Brain pericyte (primary cell): ENCODE measurements around the gene UNC80.

Experiments
- DNase-seq: peaks from one replicate; pipeline ENCODE4 v3.0.0-alpha.2; 2012; ENCODE audit warnings: low read depth, low spot score

Gene UNC80

GRCh38 chr2:209969692-209970091 lies 198.1 kb downstream of the UNC80 start:
- no peak for DNase-seq

DNA sequence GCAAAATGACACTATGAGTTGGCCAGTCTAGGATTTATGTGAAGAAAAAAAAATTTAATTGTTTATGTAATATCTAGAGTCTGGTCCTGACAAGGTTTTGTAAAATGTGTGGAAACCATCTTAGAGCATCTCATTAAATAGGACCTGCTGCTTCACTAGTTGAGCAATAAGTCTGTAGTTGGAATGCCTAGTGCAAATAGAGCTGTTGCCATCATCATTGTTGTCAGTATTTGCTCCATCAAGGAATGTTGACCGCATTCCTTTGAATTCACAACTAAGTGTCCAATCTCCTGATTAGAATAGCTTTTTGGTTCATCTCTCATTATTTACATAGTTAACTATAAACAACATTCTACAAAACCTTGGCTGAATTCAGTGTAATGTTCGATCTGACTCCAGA lies 198.6 kb downstream of the UNC80 start:
- DNase-seq = no peak

DNA sequence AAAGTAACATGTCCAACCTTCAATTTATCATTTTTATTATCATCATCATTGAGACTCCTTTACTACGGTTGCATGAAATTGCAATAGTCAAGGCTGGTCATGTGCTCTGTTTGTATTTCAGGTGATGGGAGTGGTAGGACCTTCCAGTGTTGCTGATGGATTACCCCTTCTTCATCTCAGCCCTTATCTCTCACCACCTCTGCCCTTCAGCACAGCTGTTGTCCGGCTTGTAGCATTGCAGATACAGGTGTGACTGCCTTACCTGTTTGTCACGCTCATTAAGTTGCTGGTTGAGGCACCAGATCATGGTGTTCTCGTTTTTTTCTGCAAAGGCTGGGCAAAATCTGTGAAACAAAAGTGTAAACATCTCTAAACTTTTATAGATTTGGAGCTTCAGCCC lies 199.1 kb downstream of the UNC80 start:
- no peak for DNase-seq

DNA sequence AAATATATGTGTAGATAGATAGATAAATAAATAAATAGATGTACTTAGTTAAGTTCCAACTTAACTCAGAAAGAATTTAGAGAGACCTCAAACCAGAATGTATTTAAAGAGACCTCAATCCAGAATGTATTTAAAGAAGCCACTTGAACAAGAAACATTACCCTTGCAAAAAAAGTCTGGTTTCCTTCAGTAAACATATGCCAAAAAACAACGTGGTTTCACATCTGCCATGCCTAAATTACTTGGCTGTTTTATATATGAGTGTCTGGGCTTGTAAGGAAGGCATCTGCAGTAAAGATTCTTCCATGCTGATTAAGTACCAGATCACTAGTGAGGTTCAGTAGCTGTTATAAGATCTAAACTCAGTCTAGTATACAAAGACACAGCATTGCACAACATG lies 201.7 kb downstream of the UNC80 start:
- DNase-seq = no peak

GRCh38 chr2:209974576-209974975 lies 202.9 kb downstream of the UNC80 start:
- DNase-seq = no peak

DNA sequence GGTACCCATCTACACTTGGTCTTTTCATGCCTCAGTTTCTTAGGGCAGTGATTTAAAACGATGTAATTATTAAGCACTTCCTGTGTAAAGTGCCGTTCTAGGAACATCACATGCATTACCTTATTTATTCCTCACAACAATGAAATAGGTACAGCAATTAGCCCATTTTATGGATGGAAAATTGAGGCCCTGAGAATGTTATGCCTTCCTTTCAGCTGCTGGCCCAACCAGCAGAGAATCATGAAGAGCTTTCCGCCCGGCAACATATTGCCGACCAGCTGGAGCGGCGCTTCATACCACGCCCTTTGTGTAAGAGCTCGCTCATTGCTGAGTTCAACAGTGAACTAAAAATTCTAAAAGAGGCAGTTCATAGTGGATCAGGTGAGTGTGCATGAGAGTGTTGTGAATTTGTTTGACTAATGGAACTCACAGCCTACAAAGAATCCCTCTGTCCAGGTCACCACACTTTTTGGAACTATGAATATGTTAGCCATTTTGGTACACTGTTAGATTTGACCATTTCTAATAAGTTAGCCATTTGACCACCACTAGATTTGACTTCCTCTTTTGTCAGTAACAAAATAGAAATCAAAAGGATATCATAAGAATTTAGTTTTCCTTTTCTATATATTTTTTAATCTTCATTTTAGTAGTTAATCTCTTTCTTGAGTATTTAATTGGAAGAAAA lies 205.2 kb downstream of the UNC80 start:
- DNase-seq = no peak

- DNase-seq = no peak
Observed at GRCh38 chr2:209977386-209978239, 206.0 kb downstream of the UNC80 start.

GRCh38 chr2:209984291-209984690 lies 212.7 kb downstream of the UNC80 start:
- DNase-seq = no peak

DNA sequence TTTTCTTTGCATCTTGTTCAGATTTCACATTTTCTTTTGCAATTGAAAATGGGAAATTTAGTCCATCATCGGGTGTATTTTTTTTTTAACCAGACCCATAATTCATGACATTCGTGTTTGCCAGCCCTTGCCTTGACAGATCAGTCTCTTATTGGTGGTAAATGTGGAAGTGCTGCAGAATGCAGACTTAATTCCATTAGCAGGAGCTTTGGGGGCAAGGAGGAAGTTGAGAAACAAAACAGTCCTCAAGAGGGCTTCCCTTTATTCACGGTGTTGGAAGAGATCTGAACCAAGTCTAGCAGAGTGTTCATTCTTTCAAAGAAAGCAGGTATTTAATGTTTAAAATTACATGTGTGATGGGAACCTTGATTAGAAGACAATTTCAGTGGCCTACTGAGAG lies 214.2 kb downstream of the UNC80 start:
- DNase-seq = no peak

DNA sequence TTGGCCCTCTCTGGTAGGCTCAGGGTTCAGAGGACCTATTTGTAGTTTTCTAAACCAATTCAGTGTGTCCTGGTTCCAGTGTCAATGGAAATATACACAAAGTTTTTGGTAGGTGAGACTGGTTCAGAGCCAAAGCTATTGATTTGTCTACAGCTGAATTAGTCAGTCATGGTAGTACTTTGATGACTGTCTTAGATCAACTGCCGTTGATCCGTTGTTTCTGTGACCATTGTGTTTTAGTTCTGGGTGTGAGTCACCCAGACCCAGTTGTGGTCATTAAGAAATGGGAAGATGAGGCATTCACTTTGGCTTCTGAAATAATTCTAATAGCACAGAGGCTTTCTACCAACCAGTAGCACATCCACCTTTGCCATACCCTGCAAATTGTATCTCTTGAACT lies 214.8 kb downstream of the UNC80 start:
- no peak for DNase-seq

DNA sequence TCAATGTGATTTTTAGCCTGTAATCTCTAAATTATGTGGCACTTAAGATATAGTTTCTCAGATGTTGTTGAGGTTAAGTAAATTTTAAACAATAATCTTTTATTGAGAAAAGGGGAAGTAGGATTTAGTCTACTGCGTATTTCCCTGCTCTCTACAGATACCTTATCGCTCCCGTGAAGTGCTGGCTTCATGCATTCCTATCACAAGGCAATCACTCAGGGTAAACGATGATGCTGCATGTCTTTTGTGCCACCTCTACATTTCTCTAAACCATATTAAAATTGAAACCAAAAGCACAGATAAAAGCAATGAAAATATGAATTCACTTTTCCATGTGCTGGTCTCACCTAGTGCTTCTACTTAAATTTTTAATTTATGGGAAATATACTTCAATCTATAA lies 216.4 kb downstream of the UNC80 start:
- no peak for DNase-seq

DNA sequence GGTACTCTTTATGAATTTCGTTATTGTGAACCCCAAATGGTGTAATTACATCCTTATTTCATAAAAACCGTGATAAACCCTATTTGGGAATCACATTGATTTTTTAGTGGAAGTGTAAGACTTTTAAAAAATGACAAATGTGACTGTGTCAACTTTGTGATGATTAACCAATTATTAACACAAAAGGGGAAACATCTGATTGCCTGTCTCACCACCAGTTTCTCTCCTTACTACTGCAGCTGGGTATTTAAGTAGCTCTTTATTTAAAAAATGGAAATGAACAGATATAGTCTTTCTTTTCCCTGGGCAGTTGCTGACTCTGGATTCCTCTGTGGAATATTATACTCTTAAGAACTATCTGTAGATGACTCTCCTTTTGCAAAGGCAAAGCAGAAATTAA lies 219.2 kb downstream of the UNC80 start:
- no peak for DNase-seq

DNA sequence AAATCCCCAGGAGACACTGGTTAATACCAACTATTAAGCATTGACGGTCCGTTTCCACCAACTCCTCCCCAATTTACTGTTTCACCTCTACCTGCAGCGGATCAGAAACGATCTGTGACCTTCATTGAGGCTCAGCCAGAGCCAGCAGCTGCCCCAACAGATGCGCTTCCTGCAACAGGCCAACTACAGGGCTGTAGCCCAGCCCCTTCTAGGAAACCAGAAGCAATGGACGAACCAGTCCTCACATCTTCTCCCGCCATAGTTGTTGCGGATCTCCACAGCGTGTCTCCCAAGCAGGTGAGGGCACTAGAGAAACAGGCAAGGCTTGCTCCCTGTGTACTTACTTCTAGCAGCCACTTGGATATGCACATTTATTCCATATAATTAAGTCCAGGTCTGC lies 222.3 kb downstream of the UNC80 start:
- DNase-seq = no peak

DNA sequence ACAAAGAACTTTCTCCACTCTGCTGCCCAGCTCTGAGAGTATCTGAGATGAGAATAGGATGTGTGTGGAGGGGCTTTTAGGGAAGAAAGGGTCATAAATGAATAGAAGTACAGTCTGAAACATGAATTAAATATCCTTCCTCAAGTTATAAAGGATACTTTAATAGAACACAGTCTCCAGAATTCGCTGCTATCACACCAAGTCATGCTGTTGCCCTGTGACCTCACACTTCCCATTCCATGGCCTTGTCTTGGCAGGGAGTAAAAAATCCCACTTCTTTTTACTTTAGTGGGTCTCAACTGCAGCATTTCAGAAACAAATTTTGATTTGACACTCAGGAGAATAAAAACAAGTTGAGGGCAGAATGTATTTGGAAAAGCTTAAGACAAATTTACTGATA lies 227.0 kb downstream of the UNC80 start:
- no peak for DNase-seq

GRCh38 chr2:210000464-210001324 lies 229.1 kb downstream of the UNC80 start:
- DNase-seq = no peak

GRCh38 chr2:210002158-210003157 lies 230.8 kb downstream of the UNC80 start, which contains the start of gene RPE:
Gene RPE, plus strand, starts transcription at chr2:210002638. Its CDS starts 24 bp downstream, at chr2:210002662.
- peak; percentile 76 for DNase-seq

GRCh38 chr2:210003359-210003758 lies 231.7 kb downstream of the UNC80 start:
- DNase-seq = no peak

DNA sequence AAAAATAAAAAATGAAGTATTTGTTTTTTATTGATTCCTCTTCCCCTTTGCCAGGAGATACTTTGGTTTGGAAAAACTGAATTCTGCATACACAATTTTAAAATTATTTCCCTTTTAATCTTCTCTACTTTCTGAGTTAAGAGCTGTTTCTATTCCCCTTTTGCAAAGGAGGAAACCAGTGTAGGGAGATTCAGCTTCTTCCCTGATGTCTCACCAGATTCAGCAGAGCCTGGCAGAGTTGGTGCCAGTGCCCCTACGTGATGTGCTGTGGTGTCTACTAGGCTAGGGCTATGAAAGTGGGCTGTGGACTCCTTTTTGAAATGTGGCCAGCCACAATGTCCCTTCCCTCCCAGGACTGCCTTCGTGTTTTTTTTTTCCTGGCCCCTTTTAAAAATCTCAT lies 233.2 kb downstream of the UNC80 start:
- no peak for DNase-seq

- DNase-seq = no peak
Observed at GRCh38 chr2:210007895-210008294, 236.3 kb downstream of the UNC80 start.

GRCh38 chr2:210009126-210009525 lies 237.5 kb downstream of the UNC80 start:
- DNase-seq = no peak

- DNase-seq = no peak
Observed at GRCh38 chr2:210009896-210010295, 238.3 kb downstream of the UNC80 start.
